CD14-positive monocyte (primary cell): ENCODE data around the gene NYAP1. TPM values are rescaled to one million over a fixed set of nuclear protein-coding genes. Genes with fewer than 3 reads are reported as not detected.

Experiments
- DNase-seq, 3 donors: peaks; one replicate each; pipeline ENCODE4 v3.0.0-alpha.2; 2011 to 2022
- H2AFZ ChIP-seq: 2 replicates; pipeline ENCODE4 v1.6.0; 2012; ENCODE audit warnings: mild to moderate bottlenecking, low read depth, low read length, inconsistent platforms; ENCODE audit not compliant: insufficient read depth, poor library complexity, severe bottlenecking
- H3K27ac ChIP-seq, 2 donors: 1 replicate in 1 of 2; 2 replicates in 1 of 2; pipeline ENCODE4 v1.5.1; 2012 to 2013; ENCODE audit warnings: low read length in 2 of 2, control low read depth in 1 of 2, inconsistent platforms in 1 of 2, low read depth in 1 of 2, mild to moderate bottlenecking in 1 of 2
- H3K27me3 ChIP-seq, 2 donors: one replicate each; pipeline versions ENCODE4 v1.6.0 to v1.6.1; 2011 to 2013; ENCODE audit warnings: low read length in 2 of 2; ENCODE audit not compliant: control insufficient read depth in 2 of 2, insufficient read depth in 2 of 2
- H3K36me3 ChIP-seq, 2 donors: replicated peaks in 1 of 2; 1 replicate in 1 of 2; 2 replicates in 1 of 2; pipeline versions ENCODE4 v1.5.1 to v1.6.1; 2012 to 2013; ENCODE audit warnings: low read length in 2 of 2, control low read depth in 1 of 2, inconsistent platforms in 1 of 2, mild to moderate bottlenecking in 1 of 2; ENCODE audit not compliant: insufficient read depth in 2 of 2, control insufficient read depth in 1 of 2
- H3K4me1 ChIP-seq, 2 donors: 1 replicate in 1 of 2; 2 replicates in 1 of 2; pipeline versions ENCODE4 v1.5.1 to v1.6.1; 2012 to 2013; ENCODE audit warnings: low read length in 2 of 2, control low read depth in 1 of 2, inconsistent platforms in 1 of 2, mild to moderate bottlenecking in 1 of 2, moderate library complexity in 1 of 2; ENCODE audit not compliant: insufficient read depth in 2 of 2, control insufficient read depth in 1 of 2
- H3K4me2 ChIP-seq: replicated peaks from 2 replicates; pipeline ENCODE3; 2012; ENCODE audit warnings: low read length, moderate library complexity, mild to moderate bottlenecking; ENCODE audit not compliant: poor library complexity, severe bottlenecking; ENCODE audit errors: extremely low read depth
- H3K4me3 ChIP-seq, 3 experiments: fragments of 200-600 bp in 1 of 3; sonication (generic) in 1 of 3; replicated peaks in 1 of 3; 1 replicate in 2 of 3; 2 replicates in 1 of 3; pipeline ENCODE4 v1.5.1; 2011 to 2013; ENCODE audit warnings: low read length in 3 of 3, mild to moderate bottlenecking in 3 of 3, control low read depth in 2 of 3, low read depth in 2 of 3, inconsistent platforms in 1 of 3, moderate library complexity in 1 of 3
- H3K79me2 ChIP-seq: 2 replicates; pipeline ENCODE4 v1.6.0; 2012; ENCODE audit warnings: mild to moderate bottlenecking, control low read depth, inconsistent platforms, low read length, moderate library complexity; ENCODE audit not compliant: insufficient read depth
- H3K9ac ChIP-seq: 2 replicates; pipeline ENCODE4 v1.6.0; 2017; ENCODE audit warnings: low read length, mild to moderate bottlenecking; ENCODE audit not compliant: insufficient read depth, poor library complexity, severe bottlenecking
- H3K9me3 ChIP-seq, 2 donors: replicated peaks in 1 of 2; 1 replicate in 1 of 2; 2 replicates in 1 of 2; pipeline versions ENCODE4 v1.5.1 to v1.6.1; 2012 to 2013; ENCODE audit warnings: low read length in 2 of 2, control low read depth in 1 of 2; ENCODE audit not compliant: control insufficient read depth in 1 of 2, insufficient read depth in 1 of 2
- H4K20me1 ChIP-seq: 2 replicates; pipeline ENCODE4 v1.6.0; 2012; ENCODE audit warnings: mild to moderate bottlenecking, low read length, control low read depth, moderate library complexity; ENCODE audit not compliant: insufficient read depth
- H3K27ac Mint-ChIP-seq, 7 donors: one replicate each; pipeline ENCODE4 v1.8.0; 2020; ENCODE audit warnings: mild to moderate bottlenecking in 7 of 7, mixed read lengths in 7 of 7, moderate library complexity in 6 of 7, inconsistent platforms in 2 of 7
- H3K27me3 Mint-ChIP-seq, 3 donors: one replicate each; pipeline ENCODE4 v1.8.0; 2021 to 2022; ENCODE audit warnings: low read depth in 3 of 3, mild to moderate bottlenecking in 3 of 3, mixed read lengths in 3 of 3, moderate library complexity in 3 of 3, inconsistent platforms in 1 of 3
- H3K36me3 Mint-ChIP-seq, 2 donors: one replicate each; pipeline ENCODE4 v1.8.0; 2020; ENCODE audit warnings: mixed read lengths in 2 of 2, inconsistent platforms in 1 of 2, mild to moderate bottlenecking in 1 of 2
- H3K4me1 Mint-ChIP-seq: one replicate; pipeline ENCODE4 v1.8.0; 2020; ENCODE audit warnings: mild to moderate bottlenecking, mixed read lengths
- H3K4me3 Mint-ChIP-seq, 2 donors: one replicate each; pipeline ENCODE4 v1.8.0; 2020; ENCODE audit warnings: mild to moderate bottlenecking in 2 of 2, mixed read lengths in 2 of 2, moderate library complexity in 1 of 2
- H3K9me3 Mint-ChIP-seq, 7 donors: one replicate each; pipeline ENCODE4 v1.8.0; 2020 to 2022; ENCODE audit warnings: mixed read lengths in 7 of 7, mild to moderate bottlenecking in 6 of 7, moderate library complexity in 6 of 7, inconsistent platforms in 2 of 7
- WGBS: methylation state at CpG from one replicate; pipeline ENCODE4 v1.1.5; 2013; ENCODE audit warnings: missing lambda C conversion rate; ENCODE audit not compliant: insufficient coverage; 5-methylcytosine and 5-hydroxymethylcytosine counted together
- intact Hi-C, 2 donors: fragments of 100-400 bp; cut with micrococcal nuclease; formaldehyde crosslinking; loops; one replicate each; pipeline versions ENCODE4 v1.15.0 to v1.15.1; 2023
- polyA plus RNA-seq, 3 donors: library from polyadenylated mRNA; depleted of rRNA in 1 of 3; unstranded in 2 of 3; stranded (reverse) in 1 of 3; fragments of 300-500 nt in 2 of 3; fragments of >200 nt in 1 of 3; fragmentation: Illumina TruSeq in 2 of 3; gene quantifications; 1 replicate in 2 of 3; 2 replicates in 1 of 3; pipeline ENCODE4 v1.2.3, GENCODE V29; 2012 to 2021
- TF ChIP-seq, protein P1 (sequence below): fragments of 200-600 bp; IDR thresholded peaks from one replicate; pipeline ENCODE4 v1.8.0; 2022; ENCODE audit warnings: antibody characterized with exemption, mild to moderate bottlenecking

NYAP1 gene
- polyA plus RNA-seq, 3 donors: not detected

DNA sequence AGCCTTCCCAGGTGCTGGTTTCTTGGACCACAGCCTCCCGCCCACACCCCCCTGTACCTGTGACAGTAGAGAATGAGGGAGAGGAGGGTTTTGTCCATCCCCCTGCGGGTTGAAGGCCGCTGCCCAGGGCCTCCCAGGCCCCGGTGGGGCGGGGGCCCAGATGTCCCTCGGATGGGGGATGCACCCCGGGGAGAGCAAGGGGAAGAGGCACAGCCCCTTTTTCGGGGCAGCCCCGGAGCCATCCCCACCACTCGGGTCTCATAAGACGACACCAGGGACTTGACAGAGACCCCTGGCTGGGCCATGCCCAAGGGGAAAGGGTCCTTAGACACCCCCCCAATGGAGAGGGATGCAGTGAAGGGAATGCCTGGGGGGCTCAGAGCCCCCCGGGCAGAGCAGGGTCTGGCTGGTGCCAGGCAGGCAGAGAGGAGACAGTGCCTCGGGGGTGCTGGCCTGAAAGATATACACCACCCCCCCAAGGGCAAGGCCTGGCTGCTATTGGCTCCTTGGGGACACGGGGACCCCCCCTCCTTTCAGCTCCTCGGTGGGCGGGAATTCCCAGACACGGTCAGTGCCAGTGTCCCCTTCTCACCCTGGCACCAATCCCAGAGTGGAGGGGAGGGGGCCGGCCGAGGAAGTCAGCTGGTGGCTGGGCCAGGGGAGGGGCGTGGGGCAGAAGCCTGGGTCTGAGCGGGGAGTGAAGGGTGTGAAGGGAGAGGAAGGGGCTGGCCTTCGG, 15.9 kb upstream of the NYAP1 start:
- WGBS: 100% methylated on average over 2 of the region's 22 CpGs
- H3K36me3 Mint-ChIP-seq: peaks cover 33 to 71% of the 10 kb centered on the region in 2 donors
- DNase-seq: no peak
- H3K4me3 Mint-ChIP-seq: no peak overlapping the region
- Histone ChIP-seq H3K9ac (no peak overlapping the region), H3K9me3 (no peaks in the 10 kb centered on the region), H3K4me1 (peaks cover 5 to 8% of the 10 kb centered on the region in 2 donors), H3K79me2 (no peaks in the 10 kb centered on the region), H2AFZ (no peak overlapping the region), H3K4me3 (no peak overlapping the region), H3K36me3 (peaks cover 38 to 76% of the 10 kb centered on the region in 2 donors), H3K27ac (no peak overlapping the region), H3K27me3 (no peaks in the 10 kb centered on the region), H4K20me1 (peaks cover 84% of the 10 kb centered on the region), H3K4me2 (no peak overlapping the region)
- intact Hi-C loops: loop anchor here (2.0 to 5.0 kb wide), 2 partner anchors 15 to 94 kb away; partner anchors contain the start of gene NYAP1 (in 1 of the 2)
- H3K27me3 Mint-ChIP-seq: peaks cover 0 to 3% (median 0%) of the 10 kb centered on the region in 3 donors
- peaks cover 17% of the 10 kb centered on the region for H3K4me1 Mint-ChIP-seq
- no peaks in the 10 kb centered on the region for H3K9me3 Mint-ChIP-seq
- TF ChIP-seq, protein P1, sequence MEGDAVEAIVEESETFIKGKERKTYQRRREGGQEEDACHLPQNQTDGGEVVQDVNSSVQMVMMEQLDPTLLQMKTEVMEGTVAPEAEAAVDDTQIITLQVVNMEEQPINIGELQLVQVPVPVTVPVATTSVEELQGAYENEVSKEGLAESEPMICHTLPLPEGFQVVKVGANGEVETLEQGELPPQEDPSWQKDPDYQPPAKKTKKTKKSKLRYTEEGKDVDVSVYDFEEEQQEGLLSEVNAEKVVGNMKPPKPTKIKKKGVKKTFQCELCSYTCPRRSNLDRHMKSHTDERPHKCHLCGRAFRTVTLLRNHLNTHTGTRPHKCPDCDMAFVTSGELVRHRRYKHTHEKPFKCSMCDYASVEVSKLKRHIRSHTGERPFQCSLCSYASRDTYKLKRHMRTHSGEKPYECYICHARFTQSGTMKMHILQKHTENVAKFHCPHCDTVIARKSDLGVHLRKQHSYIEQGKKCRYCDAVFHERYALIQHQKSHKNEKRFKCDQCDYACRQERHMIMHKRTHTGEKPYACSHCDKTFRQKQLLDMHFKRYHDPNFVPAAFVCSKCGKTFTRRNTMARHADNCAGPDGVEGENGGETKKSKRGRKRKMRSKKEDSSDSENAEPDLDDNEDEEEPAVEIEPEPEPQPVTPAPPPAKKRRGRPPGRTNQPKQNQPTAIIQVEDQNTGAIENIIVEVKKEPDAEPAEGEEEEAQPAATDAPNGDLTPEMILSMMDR: no peak
- no peak overlapping the region for H3K27ac Mint-ChIP-seq

DNA sequence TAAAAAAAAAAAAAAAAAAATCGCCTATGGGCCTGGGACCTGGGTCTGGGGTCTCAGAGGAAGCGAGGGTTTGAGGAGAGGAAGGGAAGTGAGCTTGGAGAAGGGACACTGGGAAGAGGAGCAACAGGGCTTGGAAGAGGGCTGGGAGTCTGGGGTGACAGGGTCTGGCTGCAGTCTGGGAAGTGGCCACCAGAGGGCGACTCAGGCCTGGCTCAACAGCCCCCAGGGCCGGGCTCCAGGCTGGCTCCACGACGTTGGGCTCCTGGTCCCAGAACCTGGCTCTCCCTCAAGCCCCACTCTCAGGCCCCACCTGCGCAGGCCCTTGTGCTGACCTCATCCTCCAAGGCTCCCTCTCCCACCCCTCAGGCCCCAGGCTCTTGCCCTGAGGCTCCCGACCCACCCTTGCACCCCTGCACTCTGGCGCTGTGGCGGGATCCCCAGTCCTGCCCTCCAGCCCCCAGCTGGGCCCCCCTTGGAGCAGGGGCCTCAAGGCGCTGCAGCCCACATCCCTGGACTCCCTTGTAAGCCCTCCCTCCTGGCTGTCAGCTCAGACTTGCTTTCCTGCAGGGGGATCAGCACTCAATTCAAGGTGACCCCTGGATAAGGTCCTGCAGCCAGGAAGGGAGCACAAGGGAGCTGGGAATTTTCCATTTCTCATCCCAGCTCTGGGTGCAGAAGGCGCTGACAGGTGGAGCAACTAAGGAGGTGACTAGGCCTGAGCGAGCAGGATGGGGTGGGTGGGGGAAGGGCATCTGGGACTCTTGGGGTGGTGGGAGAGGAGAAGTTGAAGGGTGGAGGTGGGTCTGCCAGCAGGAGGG, 14.3 kb upstream of the NYAP1 start:
- H3K79me2 ChIP-seq: peaks cover 8% of the 10 kb centered on the region
- Mint-ChIP-seq H3K4me1 (peaks cover 32% of the 10 kb centered on the region), H3K9me3 (no peaks in the 10 kb centered on the region), H3K27ac (peak overlapping the region in 1 of 7 donors; percentile 38), H3K4me3 (no peak overlapping the region), H3K36me3 (peaks cover 35 to 77% of the 10 kb centered on the region in 2 donors), H3K27me3 (peaks cover 0 to 3% (median 0%) of the 10 kb centered on the region in 3 donors)
- peaks cover 97% of the 10 kb centered on the region for H4K20me1 ChIP-seq
- no peak overlapping the region for H3K4me2 ChIP-seq
- peak; percentile 67 to 78 (median 74) for DNase-seq
- no peak overlapping the region for H3K9ac ChIP-seq
- no peaks in the 10 kb centered on the region for H3K27me3 ChIP-seq
- H3K27ac ChIP-seq: no peak overlapping the region
- no peak overlapping the region for H2AFZ ChIP-seq
- TF ChIP-seq, protein P1: peak; percentile 86
- 31% methylated on average over 12 of the region's 13 CpGs for WGBS
- no peaks in the 10 kb centered on the region for H3K9me3 ChIP-seq
- intact Hi-C loops: loop anchor here (2.0 to 5.0 kb wide), 4 partner anchors 13 to 258 kb away; partner anchors contain the start of gene NYAP1 (in 1 of the 2)
- H3K36me3 ChIP-seq: peaks cover 37 to 81% of the 10 kb centered on the region in 2 donors
- H3K4me1 ChIP-seq: peaks cover 22 to 25% of the 10 kb centered on the region in 2 donors
- no peak overlapping the region for H3K4me3 ChIP-seq
